HK-2 (cell line): Measurements from ENCODE around the gene CTNNA3.

Experiments used
- DNase-seq: peaks from one replicate; pipeline ENCODE4 v3.0.0-alpha.2; 2018; ENCODE audit not compliant: unreplicated experiment

The CTNNA3 gene

DNA sequence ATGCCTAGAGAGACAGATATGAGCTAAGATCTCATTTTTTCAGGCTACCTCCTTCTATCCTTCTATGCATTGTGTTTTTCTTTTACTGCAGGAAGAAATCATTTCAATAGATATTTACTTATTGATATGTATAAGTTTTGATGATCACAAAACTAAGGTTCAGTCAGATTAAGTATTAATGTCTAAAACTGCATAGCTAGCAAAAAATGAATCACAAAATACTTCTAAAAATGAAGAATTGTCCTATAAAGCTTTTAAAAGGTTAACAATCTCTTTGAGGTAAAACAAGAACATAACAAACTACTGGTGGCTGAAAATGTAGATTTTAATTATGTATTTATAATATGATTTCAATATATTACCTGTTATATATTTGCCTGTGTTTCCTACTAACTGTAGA, 1403.1 kb downstream of the CTNNA3 start:
- DNase-seq: no peak

DNA sequence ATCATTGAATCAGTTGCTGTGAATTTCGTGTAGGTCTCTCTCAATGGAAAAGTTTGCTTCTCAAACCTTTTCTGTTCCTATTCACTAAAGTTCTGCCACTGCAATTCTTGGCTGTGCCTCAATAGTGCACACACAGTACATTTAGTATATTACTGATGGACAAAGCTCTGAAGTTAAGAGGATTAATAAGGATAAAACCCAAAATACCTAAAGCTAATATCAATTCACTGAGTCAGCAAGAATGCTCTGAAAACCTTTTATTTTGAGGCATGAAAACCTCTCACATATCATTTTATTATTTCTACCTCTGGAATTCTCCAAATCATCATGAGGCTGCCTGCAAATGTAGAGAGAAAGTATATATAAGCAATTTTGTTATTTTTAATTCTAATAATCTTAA, 1403.5 kb downstream of the CTNNA3 start:
- no peak for DNase-seq

- no peak for DNase-seq
These were observed 1404.9 kb downstream of the CTNNA3 start for GRCh38 chr10:66291133-66291532.

DNA sequence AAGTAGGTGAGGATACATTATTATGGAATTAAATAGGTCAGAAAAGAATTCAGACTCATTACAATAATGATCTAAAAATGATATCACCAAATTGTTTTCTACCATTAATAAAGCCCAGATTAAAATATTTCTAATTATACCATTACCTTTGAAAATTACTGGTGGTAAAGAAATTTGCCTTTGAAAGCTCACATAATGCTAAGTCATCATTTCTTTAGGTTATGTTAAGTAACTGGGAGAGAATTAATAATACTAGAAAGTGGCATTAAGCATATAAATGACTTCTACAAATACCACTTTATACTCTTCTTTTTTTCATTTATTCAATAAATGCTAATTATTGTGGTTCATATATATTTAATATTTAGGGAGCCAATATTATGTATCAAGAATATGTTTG, 1411.4 kb downstream of the CTNNA3 start:
- no peak for DNase-seq

DNA sequence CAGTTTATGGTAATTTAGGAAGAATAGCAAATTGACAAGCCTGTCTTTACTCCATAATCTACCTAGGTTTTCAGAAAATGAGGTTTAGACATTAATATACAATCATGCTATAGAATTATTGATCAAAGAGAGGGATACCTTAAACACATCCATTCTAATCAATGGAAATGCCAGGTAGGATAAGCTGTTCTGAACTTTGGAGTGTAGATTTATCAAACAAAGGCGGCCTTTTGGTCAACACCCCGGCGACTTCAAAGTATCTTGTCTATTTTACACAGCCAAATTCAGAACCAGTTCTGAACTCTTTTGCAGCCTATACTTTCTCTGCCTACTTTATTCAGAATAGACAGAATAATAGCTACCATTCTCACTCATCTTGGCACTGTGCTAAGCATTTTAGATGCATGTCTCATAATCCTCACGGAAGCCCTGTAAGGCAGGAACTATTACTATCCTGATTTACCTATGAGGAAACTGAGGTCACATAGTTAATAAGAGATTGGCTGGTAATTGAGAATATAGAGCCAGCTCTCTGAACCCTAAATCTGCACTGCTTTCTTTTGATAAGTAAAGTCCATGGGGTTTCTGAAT, 1412.0 kb downstream of the CTNNA3 start:
- DNase-seq: no peak

DNA sequence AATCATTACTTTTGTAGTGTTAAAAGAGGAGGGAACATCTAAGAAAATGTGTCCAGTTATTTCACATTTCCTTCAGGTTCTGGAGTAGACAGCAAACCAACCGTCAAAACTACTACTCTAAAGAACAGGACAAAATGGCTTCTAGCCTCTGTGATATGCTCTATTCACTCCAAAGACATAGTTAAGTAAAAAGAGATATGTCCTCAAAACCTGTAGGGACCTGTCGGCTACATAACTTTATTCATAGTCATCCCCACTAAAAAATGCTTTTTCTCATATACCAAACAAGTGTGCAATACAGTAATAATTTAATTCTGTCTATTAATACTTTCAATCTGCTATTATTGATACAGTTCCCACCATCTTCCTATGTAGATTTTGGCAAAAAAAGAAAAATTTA, 1412.9 kb downstream of the CTNNA3 start:
- no peak for DNase-seq

- DNase-seq: no peak
These were observed 1414.7 kb downstream of the CTNNA3 start for GRCh38 chr10:66281327-66281726.

GRCh38 chr10:66277481-66277880, 1418.5 kb downstream of the CTNNA3 start:
- DNase-seq: no peak

DNA sequence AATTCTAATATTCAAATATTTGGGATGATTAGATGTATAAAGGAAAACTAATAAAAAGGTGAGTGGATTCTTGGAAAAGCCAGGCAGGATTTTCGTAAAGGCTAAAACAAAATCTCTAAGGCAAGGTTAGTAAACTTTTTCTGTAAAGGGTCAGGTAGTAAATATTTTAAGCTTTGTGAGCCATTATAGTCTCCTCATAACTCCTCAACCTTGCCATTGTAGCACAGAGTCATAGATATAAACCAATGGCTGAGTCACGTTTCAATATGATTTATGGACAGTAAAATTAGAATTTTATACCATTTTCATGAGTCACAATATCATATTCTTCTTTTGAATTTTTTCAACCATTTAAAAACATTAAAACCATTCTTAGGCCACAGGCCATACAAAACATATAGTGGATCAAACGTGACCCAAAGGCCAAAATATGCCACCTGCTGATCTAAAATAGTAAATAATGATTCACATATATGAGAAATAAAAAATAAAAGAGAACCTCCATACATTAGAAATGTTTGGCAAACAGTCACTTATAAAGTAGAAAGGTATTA, 1422.0 kb downstream of the CTNNA3 start:
- no peak for DNase-seq

DNA sequence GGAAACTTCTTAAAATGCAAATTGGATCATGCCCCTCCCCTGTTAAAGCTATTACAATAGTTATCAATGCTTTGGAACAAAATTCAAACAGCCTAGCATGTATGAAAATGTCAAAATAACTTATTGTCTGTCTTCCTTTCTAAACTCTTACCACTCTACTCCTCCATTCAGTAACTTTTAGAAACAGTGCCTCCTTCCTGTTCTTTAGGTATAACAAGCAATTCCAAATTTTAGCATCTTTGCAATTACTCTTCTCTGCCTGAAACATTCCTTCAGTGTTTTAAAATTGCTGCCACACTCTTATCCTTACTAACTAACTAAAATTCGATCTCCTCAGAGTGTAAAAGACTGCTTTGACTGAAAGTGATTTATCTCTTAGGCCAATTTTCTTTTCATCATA, 1430.6 kb downstream of the CTNNA3 start:
- DNase-seq: no peak

GRCh38 chr10:66259836-66260235, 1436.2 kb downstream of the CTNNA3 start:
- DNase-seq: no peak

DNA sequence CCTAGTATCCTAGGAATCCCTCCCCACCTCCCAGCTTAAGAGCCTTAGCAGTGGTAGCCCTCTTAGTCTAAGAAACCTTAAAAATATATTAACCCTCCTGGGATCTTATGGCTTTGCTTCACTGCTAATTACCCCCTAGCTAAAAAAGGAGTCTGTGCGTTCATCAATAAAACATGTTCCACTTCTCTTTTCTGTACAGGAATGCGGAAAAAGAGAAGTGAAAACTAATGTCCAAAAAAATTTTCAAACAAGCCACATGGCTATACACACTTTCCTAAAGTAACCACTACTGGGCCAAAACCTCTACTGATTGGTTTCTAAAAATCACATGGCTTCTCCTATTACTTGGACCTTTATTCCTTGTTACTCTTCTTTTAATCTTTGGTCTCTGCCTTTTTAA, 1437.3 kb downstream of the CTNNA3 start:
- DNase-seq: no peak

GRCh38 chr10:66257801-66258200, 1438.2 kb downstream of the CTNNA3 start:
- no peak for DNase-seq

GRCh38 chr10:66252986-66253385, 1443.0 kb downstream of the CTNNA3 start:
- DNase-seq: no peak

GRCh38 chr10:66246177-66246576, 1449.8 kb downstream of the CTNNA3 start:
- no peak for DNase-seq

- no peak for DNase-seq
These were observed 1451.0 kb downstream of the CTNNA3 start for GRCh38 chr10:66244953-66245352.

DNA sequence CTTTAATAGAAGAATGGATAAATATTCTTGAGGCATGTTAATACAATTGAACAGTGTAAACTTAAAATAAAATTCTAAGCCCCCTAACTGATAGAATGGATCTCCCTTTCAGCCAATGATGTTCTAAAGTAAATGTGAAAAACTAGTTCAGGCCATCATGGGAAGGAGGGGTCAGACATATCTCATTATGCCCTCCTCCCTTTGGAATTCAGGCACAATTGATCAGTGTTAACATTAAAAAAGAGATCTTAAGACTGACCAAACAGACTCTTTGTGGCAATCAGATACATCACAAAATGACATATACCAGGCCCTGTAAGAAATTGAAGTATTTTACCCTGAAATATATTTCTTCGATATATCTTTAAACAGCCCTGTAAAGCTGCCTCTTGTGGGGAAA, 1453.1 kb downstream of the CTNNA3 start:
- no peak for DNase-seq

- DNase-seq: no peak
These were observed 1456.9 kb downstream of the CTNNA3 start for GRCh38 chr10:66239062-66239461.

DNA sequence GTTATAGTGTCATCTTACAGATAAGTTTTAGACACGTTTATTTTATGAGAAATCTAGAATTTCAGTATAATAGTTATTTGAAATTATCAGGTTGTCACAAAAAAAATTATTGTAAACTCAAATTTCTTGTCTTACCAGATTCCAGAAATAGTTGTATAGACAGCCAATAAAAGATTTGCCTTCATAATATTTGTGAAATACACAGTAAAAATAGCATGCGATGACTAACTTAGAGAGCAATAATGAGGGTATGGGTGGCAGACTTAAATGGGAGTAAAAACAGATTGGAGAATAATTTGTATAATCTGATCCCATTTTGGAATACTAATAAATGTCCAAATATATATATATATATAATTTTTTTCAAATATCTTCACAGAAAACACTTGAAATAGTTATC, 1457.7 kb downstream of the CTNNA3 start:
- no peak for DNase-seq

DNA sequence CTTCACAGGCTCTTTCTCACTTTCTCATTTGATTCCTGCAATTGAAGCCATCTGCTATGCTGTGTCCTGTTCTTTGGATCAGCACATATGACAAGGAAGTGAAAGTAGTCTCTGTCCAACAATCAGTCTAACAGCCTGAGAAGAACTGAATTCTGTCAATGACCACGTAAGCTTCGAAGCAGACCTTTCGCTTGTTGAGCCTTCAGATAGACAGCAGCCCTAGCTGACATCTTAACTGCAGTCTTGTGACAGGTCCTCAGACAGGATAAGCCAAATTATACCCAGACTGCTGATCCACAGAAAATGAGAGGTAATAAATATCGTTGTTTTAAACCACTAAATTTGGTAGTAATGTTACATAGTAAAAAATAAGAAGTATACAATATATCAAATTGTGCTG, 1461.1 kb downstream of the CTNNA3 start:
- no peak for DNase-seq

- DNase-seq: no peak
These were observed 1467.1 kb downstream of the CTNNA3 start for GRCh38 chr10:66228887-66229286.

GRCh38 chr10:66223656-66224055, 1472.3 kb downstream of the CTNNA3 start:
- DNase-seq: no peak

- DNase-seq: no peak
These were observed 1473.4 kb downstream of the CTNNA3 start for GRCh38 chr10:66222462-66223046.
